Left ventricle myocardium inferior (tissue), 1 donor: Measurements from ENCODE around the gene FLVCR1. TPM values are rescaled to one million over a fixed set of nuclear protein-coding genes. Genes with fewer than 3 reads are reported as not detected.

Source experiments
- DNase-seq: peaks from one replicate; pipeline ENCODE4 v3.0.0-alpha.2; 2020
- H3K27ac ChIP-seq: fragments of 200-600 bp; replicated peaks from 2 replicates; pipeline ENCODE4 v1.8.0; 2021
- H3K27me3 ChIP-seq: fragments of 200-600 bp; 2 replicates; pipeline ENCODE4 v1.8.0; 2021; ENCODE audit warnings: low read depth
- H3K36me3 ChIP-seq: fragments of 200-600 bp; 2 replicates; pipeline ENCODE4 v1.8.0; 2021
- H3K4me1 ChIP-seq: fragments of 200-600 bp; 2 replicates; pipeline ENCODE4 v1.8.0; 2021
- H3K4me3 ChIP-seq: fragments of 200-600 bp; 2 replicates; pipeline ENCODE4 v1.8.0; 2021; ENCODE audit warnings: mild to moderate bottlenecking, moderate library complexity
- H3K9me3 ChIP-seq: fragments of 200-600 bp; replicated peaks from 2 replicates; pipeline ENCODE4 v1.8.0; 2021
- intact Hi-C: fragments of 100-400 bp; cut with micrococcal nuclease; formaldehyde crosslinking; loops from one replicate; pipeline ENCODE4 v1.11.0; 2022
- total RNA-seq: library from RNA; stranded (reverse); fragmentation: NEBNext Ultra II Directional; extraction: Animal tissue kit (Norgen Biotek cat#: 25700); gene quantifications from one replicate; pipeline ENCODE4 v1.2.1, GENCODE V29; 2021
- TF ChIP-seq, protein P1 (sequence below): fragments of 200-600 bp; IDR thresholded peaks from 2 replicates; pipeline ENCODE4 v1.8.0; 2021; ENCODE audit warnings: antibody characterized with exemption, mild to moderate bottlenecking, borderline replicate concordance
- donor health status: DM: no; HTN: yes; CAD: no; lungs with severe emphysema.

Gene FLVCR1
- total RNA-seq, 1 donor from 2014 or later: 2.7 TPM

DNA sequence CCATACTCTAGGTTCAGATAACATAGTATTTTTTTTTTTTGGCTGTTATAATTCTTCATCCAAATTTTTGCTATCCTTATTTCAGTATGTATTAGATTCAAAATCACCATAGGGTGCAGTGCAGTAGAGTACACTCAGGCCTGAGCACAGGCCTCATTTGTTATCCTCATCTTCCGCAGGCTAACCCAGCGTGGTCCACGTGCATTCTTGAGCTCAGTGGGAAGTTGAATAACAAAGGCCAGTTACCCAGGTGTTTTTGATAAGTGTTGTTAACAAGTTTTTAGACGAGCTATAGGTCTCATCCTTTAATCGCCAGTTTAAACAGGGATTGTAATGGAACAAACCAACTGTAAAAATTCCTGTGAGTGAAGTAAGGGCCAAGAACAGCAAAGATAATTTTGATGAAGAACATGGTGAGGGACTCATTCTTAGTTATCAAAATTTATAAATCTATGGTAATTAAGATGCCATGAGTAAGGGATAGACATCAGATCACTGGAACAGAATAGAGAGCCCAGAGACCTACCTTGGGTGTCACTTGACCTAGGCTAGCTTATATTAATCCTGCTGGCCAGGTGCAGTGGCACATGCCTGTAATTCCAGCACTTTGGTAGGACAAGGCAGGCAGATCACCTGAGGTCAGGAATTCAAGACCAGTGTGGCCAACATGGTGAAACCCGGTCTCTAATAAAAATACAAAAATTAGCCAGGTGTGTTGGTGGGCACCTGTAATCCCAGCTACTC is 22.0 kb downstream of the FLVCR1 start:
- Histone ChIP-seq H3K4me1 (no peaks in the 10 kb centered on the region), H3K27me3 (no peaks in the 10 kb centered on the region), H3K4me3 (no peak overlapping the region), H3K27ac (no peak overlapping the region), H3K9me3 (no peaks in the 10 kb centered on the region), H3K36me3 (peaks cover 53% of the 10 kb centered on the region)
- no peak for DNase-seq
- intact Hi-C loops: no loop called here
- TF ChIP-seq, protein P1, sequence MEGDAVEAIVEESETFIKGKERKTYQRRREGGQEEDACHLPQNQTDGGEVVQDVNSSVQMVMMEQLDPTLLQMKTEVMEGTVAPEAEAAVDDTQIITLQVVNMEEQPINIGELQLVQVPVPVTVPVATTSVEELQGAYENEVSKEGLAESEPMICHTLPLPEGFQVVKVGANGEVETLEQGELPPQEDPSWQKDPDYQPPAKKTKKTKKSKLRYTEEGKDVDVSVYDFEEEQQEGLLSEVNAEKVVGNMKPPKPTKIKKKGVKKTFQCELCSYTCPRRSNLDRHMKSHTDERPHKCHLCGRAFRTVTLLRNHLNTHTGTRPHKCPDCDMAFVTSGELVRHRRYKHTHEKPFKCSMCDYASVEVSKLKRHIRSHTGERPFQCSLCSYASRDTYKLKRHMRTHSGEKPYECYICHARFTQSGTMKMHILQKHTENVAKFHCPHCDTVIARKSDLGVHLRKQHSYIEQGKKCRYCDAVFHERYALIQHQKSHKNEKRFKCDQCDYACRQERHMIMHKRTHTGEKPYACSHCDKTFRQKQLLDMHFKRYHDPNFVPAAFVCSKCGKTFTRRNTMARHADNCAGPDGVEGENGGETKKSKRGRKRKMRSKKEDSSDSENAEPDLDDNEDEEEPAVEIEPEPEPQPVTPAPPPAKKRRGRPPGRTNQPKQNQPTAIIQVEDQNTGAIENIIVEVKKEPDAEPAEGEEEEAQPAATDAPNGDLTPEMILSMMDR: no peak

DNA sequence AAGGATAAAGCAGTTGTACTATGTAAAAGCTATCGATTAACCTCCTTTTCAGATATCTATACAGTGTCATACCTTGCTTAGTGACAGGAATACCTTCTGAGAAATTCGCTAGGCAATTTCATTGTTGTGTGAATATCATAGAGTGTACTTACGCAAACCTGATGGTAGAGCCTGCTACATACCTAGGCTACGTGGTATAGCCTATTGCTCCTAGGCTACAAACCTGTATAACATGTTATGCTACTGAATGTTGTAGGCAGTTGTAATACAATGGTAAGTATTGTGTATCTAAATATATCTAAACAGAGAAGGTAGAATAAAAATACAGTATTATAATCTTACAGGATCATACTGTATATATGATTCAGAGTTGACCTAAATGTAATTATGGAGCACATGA is 26.5 kb downstream of the FLVCR1 start:
- intact Hi-C loops: no loop called here

DNA sequence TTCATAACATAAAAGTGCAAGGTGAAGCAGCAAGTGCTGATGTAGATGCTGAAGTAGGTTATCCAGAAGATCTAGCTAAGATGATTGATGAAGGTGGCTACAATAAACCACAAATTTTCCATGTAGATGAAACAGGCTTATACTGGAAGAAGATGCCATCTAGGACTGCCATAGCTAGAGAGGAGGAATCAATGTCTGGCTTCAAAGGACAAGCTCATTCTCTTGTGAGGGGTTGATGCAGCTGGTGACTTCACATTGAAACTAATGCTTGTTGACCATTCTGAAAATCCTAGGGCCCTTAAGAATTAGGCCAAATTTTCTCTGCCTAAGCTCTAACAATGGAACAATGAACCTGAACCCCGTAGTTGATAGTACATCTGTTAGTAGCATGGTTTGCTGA is 34.0 kb downstream of the FLVCR1 start:
- intact Hi-C loops: no loop called here
- H3K36me3 ChIP-seq: peaks cover 100% of the 10 kb centered on the region

More for the DNA sequence above, 26.5 kb downstream of the FLVCR1 start:
- no peak for DNase-seq
- TF ChIP-seq, protein P1: no peak
- Histone ChIP-seq H3K9me3 (no peaks in the 10 kb centered on the region), H3K4me3 (no peak overlapping the region), H3K4me1 (no peaks in the 10 kb centered on the region), H3K27ac (no peak overlapping the region), H3K27me3 (no peaks in the 10 kb centered on the region), H3K36me3 (peaks cover 68% of the 10 kb centered on the region)

DNA sequence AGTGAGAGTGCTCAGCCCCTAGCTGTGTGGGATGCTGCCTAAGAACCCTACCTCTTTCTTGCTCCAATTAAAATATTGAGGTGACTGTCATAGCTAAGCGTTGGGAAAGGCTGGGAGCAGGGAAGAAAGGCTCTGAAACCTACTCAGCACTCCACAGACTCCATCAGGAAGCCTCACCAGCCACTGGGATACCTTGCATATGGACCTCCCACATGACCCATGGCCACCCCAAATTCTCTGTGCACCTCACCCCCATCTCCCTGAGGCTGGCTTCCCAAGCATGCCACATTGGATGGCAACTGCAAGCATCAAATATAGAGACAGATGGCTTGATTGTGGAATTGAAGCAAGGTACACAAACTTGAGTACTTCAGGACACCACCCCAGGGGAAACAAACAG is 41.8 kb downstream of the FLVCR1 start:
- no peaks in the 10 kb centered on the region for H3K27me3 ChIP-seq
- TF ChIP-seq, protein P1: no peak
- H3K4me1 ChIP-seq: no peaks in the 10 kb centered on the region
- H3K4me3 ChIP-seq: no peak overlapping the region
- peaks cover 58% of the 10 kb centered on the region for H3K36me3 ChIP-seq
- H3K9me3 ChIP-seq: peaks cover 38% of the 10 kb centered on the region
- H3K27ac ChIP-seq: no peak overlapping the region
- intact Hi-C loops: no loop called here
- DNase-seq: no peak

More for the DNA sequence above, 34.0 kb downstream of the FLVCR1 start:
- Histone ChIP-seq H3K4me1 (no peaks in the 10 kb centered on the region), H3K27ac (no peak overlapping the region), H3K9me3 (no peaks in the 10 kb centered on the region), H3K4me3 (no peak overlapping the region), H3K27me3 (no peaks in the 10 kb centered on the region)
- DNase-seq: no peak
- TF ChIP-seq, protein P1: no peak

DNA sequence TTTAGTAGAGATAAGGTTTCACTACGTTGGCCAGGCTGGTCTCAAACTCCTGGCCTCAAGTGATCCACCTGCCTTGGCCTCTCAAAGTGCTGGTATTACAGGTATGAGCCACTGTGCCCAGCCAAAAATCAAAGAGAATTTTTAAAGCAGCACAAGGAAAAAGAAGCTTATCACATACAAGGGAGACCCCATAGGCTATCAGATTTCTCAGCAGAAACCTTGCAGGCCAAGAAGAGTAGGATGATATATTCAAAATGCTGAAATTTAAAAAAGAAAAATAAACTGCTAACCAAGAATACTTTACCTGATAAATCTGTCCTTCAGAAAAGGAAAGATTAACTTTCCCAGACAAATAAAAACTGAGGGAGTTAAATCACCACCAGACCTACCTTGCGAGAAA is 43.2 kb downstream of the FLVCR1 start:
- no peak overlapping the region for H3K27ac ChIP-seq
- H3K4me1 ChIP-seq: no peaks in the 10 kb centered on the region
- intact Hi-C loops: no loop called here
- TF ChIP-seq, protein P1: no peak
- H3K4me3 ChIP-seq: no peak overlapping the region
- peaks cover 45% of the 10 kb centered on the region for H3K9me3 ChIP-seq
- peaks cover 43% of the 10 kb centered on the region for H3K36me3 ChIP-seq
- no peak for DNase-seq
- no peaks in the 10 kb centered on the region for H3K27me3 ChIP-seq
